Activated CD8-positive, alpha-beta memory T cell treated with anti-CD3 and anti-CD28 coated beads, Interleukin-2, amount 50 U/mL, for 24 hours (primary cell): ENCODE results near the gene SLC17A2.

Experiments
- DNase-seq: peaks from one replicate; pipeline ENCODE4 v3.0.0-alpha.2; 2020; ENCODE audit errors: extremely low read depth

SLC17A2 gene

DNA sequence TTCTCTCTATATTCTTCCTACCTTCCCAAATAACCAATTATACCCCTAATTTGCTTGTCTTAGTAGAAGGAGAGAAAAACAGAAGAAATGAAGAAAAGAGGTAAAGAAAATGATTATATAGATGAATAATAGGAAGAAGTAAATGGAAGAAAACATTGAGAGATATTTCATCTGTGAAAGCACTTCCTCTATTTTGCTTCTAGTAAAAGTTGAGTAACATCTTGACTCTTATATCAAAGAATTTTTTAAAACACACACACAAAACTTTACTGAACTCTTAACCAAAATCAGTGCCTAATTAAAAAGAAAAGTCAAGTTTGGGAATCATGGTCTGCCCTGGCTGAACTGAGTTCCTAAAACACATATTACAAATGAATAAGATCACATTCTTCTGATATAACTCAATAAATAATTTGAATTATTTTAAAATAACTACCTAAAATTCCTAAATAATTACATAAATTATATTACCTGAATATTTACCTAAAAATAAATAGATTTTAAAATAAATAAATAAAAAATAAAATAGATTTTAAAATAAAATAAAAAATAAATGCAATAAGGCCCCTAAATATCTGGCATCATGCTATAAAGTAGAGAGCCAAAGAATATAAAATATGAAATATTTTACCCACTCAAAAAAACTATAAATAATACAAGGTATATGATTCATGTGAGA is 8.8 kb downstream of the SLC17A2 start:
- DNase-seq = no peak

DNA sequence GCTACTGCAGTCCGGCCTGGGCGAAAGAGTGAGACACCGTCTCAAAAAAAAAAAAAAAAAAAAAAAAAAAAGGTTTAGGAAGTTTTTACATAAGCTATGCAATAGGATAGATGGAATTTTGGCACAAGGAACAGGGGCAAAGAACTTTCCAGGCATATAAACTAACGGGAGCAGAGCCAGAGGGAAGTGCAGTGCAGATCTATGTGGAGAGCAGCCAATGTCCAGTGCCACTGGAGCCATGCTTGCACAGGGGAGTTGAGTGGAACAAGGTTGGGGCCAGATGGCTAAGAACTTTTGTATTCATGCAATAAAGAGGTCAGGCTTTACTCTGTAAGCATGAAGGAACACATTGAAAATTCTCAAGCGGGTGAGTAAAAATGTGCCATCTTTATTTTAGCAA is 10.8 kb downstream of the SLC17A2 start:
- DNase-seq = no peak

DNA sequence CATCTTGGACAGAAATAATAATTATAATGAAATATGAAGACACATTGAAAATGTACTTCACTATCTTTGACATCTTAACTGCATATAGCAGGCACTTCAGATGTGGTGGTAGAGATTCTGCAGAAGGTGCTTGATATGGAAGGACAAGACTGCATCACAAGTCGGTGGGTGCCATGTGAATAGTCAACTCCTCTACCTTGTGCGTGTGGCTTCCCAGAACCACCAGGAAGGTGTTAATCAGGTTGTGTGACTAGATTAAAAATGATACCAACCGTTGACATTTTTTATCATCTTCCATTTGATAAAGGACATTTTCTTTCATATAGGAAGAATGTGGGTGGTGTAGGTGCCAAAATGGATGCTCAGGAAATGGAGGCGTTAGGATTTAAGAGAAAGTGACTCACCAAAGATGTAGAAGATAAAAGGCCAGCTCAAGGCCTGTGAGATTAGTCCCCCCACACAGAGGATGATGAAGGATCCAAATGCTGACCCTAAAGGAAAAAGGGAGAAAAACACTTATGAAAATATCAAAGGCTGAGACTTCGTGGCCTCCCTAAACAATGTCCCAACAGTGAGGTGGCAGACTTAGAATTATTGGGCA is 12.3 kb downstream of the SLC17A2 start:
- DNase-seq = no peak

DNA sequence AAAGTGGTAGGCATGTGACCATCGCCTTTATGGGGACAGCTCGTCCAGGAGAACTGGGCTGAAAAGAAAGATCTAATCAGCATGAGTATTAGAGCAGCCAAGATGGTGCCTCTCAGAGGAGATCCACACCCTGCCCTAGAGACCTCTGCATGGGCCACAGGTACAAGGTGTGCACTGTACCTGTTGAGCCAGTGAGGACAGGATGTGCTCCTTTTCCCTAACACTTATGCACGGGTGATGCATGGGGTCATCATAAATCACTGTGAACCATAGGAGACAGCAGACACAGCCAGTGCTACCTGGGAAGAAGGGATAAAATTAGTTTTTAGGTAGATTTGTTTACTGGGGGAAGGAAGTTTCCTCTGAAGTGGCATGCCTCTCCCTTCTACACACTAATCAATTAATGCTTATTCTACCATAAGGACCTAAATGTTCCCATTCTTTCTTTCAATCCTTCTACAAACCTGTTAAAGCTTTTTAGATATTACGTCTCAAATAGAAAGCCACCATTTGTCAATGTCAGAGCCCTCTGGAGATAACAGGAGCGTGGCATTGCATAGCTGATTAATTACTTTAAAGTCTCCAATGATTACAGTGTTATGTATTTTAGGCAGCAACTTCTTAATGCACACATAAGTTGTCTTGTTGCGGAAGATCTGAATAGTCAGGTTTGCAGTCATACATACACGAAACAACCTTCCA is 13.6 kb downstream of the SLC17A2 start:
- no peak for DNase-seq

DNA sequence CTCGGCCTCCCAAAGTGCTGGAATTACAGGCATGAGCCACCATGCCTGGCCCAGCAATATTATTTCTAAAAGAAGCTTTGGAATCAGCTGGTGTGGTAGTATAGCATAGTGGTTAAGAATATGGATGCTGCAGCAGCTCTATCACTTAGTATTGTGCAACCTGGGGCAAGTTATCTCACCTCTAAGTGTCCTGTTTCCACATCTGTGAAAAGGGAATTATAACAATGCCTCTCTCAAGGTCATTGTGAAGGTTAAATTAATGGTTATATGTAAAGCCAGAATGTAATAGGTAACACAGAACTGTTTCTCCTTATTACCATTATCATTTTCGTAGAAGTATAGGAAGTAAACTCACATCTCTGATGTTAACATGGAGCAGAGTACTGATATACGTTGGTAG is 14.2 kb downstream of the SLC17A2 start:
- no peak for DNase-seq

DNA sequence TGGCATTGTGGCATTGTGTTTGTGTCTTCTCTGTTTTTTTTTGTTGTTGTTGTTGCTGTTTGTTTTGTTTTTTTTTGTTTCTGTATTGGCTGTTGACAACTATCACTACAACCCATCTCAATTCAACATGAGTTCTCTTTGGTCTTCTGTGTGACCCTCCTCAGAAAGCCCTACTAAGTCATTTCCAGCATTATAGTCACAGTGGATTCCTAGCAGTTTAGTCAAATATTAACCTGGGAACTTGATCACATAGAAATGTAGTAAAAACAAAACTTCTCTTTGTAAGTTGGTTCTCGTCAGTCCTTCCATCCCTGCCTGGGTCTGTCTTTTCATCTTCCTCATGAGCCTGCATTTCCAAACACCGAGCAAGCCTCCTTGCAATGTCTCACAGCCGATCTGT is 16.8 kb downstream of the SLC17A2 start:
- no peak for DNase-seq

DNA sequence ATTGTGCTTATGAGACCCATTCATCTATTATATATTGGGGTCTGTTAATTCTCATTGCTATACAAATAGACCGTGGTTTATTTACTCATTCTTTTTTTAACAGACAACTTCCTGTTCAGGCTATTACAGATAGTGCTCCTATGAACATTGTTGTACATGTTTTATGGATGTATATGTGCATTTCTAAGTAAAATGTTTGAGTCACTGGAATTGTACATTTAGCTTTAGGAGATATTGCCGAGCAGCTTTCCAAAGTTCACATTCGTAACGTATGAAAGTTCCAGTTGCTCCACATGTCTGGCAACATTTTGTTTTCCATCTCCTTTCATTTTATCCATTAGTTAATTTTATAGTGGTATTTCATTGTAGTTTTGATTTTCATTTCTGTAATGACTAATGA is 19.1 kb downstream of the SLC17A2 start:
- DNase-seq = no peak

DNA sequence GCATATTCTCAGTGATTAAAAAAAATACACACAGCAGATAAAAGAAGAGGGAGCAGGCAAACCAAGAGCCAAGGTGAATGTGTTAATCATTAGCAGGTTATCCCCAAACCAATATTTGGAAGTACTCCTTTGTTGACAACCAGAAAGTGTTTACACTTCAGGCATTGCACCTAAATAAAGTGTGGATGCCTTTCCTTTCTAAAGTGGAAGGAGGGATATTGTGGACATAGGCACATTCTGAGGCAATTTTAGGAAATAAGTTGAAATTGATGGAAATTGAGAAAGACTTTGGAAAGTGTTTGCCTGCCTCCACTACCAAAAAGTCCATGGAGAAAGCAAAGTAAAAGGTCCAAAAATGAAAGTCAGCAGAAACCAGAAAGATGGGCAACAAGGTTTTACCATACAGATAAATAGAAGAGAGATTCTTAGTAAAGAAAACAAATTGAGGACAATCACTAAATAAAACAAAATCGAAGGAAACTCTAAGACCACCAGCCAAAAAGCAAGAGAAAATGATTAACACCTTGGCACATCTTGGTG is 22.9 kb downstream of the SLC17A2 start:
- DNase-seq = no peak

DNA sequence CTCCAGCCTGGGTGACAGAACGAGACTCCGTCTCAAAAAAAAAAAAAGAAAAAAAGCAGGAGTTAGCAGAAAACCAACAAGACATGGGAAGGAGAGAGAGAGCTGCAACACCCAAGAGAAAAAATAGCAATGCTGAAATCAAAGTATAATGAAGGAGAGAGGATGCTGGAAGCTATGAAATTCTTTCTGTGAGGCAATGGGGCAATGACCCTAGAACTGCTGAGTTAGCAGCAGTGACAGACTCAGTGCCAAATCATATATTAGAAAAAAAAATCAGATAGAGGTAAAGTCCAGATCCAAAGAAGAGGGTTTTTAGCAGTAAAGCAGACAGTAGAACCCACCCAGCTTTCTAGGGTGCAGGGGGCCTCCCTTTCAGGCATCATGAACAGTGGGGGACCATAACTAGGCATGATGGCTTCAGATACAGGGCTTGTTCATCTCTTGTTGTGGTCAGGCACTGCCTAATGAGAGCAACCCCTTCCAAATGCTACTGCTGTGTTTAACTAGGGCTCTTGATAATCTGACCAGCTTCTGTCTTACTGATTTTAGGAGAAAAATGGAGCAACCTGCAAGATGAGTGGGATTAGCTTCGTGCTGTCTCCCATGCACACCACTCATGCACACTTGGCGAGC is 26.9 kb downstream of the SLC17A2 start:
- no peak for DNase-seq

DNA sequence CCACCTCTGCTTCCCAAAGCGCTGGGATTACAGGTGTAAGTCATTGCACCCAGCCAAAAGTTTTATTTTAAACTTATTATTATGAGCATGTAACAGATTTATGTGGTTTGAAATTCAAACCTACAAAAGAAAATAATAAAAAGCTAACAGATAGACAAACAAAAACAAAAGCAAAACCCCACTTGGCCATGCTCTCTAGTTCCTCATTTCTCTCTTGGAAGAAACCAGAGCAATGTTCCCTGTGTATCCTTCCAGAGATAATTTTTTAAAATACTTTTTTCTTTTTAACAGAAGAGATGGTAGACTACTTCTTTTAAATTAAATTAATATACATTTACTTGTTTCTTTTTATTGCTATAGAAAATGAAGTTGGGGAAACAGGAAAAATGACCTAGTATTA is 28.4 kb downstream of the SLC17A2 start:
- DNase-seq = no peak

DNA sequence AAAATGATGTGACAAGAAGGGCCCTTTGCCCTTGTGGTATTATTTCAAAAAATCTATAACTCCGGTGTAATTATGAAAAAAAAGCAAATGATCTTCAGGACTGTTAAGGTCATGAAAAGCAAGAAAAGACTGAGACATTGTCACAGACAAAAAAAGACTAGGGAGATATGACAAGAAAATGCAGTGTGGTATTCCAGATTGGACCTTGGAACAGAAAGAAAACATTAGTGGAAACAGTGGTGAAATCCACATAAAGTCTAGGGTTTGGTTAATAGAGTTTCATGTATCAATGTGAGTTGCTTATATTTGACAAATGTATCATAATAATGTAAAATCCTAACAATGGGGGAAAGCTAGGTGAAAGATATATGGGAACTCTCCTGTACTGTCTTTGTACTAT is 29.6 kb downstream of the SLC17A2 start:
- no peak for DNase-seq

DNA sequence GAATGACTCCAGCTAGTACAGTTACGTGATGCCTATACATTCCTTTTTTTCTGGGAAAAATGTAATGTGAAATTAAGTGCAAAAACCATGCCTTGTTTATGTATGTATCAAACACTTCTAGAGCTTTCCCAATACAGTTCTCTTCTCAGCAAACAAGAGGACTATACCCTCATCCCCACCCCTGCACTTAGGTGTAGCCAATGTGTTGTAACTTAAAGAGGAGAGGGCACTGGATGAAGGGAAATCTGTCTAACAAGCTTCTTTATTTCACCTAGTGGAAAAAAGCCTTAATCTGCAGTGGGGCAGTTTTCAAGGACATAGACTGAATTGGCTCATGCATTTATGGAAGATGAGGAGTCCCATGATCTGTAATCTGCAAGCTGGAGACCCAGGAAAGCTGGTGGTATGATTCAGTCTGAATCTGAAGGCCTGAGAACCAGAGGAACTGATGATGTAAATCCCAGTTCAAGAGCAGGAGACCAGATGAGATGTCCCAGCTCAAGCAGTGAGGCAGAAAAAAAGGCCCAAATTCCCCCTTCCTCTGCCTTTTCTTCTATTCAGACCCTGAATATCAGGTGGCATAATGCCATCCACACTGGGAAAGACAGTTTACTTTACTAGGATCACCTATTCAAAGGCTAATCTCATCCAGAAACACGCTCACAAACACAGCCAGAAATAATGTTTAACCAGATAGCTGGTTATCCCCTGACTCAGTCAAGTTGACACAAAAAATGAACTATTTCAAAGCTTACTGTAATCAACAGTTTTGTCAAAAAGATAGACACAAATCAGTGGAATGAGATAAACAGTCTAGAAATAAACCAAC is 30.7 kb downstream of the SLC17A2 start:
- no peak for DNase-seq

DNA sequence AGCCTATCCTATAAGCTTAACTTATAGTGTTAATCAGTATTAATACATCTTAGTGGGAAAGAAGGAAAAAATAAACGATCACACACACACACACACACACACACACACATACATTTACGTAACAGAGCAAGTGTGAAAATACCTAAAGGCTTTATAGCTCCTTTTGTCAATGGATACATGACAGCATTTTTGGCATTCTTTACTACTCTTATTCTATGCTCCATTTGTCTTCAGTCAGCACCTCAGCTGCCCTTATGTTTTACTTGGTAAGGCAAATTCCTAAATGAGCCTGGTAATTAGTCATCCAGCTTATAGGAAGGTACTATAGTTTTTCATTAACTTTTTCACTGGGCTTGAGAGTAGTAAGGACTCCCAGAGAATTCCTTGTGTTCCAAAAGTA is 31.4 kb downstream of the SLC17A2 start:
- DNase-seq = no peak

DNA sequence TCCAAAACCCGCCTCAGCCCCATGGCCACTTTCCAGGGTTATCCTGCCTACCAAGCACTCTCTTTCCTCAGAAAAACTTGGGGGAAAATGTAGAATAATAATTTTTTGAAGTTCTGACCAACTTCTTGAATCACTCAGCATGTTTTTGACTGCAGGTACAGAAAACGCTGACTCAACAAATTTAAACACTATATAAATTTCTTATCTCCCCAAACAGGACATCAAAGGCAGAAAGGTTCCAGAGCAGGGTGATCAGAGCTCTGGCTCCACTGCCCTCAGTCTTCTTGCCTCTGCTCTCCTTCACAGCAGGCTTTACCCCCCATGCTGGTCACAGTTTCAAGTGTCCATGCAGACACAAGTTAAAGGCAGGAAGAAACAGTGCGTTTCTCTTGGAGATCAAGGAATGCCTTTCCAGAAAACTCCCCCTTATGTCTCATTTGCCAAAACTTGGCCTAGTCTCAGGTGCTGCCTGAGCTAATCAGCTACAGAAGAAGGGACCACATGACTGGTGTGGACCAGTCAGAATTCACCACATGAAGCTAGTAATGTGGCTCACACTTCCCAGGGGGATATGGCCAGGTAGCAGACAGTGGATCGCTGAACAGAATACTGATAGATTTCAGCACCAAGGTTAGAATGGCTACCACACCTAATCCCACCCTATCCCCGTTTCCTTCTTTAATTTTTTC is 32.1 kb downstream of the SLC17A2 start:
- no peak for DNase-seq

DNA sequence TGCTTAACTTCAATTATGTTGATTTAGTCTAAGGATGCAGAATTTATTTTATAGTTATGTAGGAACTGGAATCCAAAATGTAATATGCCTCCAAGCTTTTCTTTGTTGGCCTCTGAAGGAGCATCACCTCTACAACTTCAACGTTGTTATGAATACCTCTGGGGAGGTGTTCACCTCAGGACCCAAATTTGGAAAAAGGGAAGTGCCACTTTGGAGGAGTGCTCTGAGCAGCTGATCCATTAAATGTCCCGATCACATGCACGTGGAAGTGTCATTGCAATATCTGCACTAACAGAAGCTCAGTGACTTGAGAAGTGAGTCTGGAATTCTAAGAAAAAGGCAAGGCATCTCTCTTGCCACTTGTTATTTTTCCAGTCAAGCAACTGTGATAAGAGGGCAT is 34.2 kb downstream of the SLC17A2 start:
- no peak for DNase-seq

DNA sequence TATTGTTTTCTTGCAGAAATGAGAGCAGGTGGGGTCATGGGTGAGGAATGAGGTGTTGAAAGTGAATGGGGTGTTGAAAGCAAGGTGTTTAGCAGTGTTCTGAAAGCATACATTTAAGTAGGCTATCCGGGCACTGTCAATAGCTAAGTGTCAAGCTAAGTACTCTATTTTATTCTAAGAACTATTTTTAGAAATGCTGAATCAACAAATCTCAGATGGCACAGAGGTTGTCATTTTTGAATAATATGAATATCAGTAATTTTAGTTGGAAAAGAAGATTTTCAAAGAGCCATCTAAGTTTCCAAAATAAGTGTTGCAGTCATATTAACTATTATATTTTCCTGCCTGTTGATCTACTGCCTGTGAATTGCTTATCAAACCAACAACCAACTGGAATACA is 34.7 kb downstream of the SLC17A2 start:
- DNase-seq = no peak

DNA sequence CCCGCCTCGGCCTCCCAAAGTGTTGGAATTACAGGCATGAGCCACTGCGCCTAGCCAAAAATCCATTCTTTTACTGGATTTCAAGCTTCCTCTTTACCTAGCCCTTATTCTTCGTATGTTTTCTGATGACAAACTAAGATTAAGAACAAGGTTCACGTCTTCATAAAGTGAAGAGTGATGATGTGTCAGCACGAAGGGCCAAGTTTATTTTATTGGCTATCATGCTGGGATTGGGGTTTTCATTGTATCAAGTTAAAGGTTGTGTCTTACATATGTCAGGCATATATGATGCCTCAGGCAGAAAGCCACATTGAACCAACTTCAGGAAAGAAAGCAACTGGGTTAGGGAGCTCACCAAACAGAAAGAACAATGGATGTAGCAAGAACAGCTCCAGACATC is 36.7 kb downstream of the SLC17A2 start:
- DNase-seq = no peak

DNA sequence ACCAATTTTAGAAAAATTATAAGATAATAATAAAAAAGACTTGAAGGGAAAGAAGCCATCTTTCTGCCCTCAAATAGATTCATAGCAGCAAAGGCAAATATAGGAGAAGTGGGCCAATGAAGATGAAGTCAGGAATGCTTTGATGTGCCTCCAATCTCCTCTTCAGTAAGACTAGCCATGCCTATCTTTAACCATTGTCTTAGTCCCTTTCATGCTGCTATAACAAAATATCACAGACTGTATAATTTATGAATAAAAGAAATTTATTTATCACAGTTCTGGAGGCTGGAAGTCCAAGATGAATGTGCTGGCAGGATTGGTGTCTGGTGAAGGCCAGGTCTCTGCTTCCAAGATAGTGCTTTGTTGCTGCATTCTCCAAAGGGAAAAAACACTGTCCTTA is 37.6 kb downstream of the SLC17A2 start:
- no peak for DNase-seq

DNA sequence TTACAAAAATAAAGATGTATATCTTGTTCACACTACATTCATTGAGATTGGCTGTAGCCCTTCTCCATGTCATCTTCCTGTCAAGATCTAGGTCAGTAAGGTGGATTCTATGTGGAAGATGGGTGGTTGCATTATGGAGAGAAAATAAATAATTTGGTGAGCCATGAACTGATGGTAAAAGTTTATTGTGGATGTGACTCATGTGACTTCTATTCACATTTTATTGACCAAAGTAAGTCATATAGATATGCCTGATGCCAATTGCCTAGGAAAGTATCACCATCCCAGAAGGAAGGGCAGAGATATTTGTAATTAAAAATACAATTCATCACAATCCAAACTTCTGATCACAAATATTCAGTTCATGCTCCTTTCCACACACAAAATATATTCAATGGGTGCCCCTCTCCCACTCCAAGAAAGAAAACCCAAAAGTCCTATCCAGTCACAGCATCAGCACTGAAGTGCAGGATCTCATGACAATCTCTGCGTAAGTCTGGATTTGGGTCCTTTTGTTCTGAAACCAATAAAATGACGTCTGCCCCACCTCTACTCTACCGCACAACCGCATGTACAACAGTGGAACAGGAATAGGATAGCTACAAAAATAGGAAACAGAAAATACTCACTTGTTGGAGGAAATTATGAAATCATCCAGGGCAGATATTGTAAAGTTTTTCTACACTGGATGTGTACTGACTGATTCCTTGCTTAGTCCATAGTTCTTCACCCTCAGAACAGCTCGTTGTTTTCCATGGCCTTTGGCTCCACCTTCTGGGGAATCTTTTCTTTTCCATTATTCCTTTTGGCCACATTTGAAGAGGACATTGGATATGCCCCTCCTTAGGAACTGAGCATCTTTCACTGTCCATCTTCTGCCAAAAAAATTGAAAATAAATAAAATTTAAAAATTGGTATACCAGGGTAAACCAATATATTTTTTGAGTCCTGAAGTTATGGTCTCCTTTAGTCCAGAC is 40.3 kb downstream of the SLC17A2 start:
- DNase-seq = no peak

DNA sequence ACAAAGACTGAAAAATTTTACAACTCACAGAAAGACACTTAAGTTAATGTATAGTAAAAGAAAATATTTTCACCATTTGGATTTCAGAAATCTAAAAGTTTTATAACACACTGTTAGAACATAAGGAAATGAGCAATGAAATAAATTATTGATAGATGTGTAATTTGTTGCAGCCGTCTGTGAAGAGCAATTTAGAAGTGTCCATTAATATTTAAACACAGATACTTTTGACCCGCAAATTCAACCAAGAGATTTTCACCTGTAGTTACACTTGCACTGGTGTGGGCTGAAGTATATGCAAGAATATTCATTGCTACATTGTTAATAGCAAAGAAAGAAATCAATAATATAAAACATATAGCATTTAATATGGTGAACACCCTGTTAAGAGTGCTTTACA is 41.9 kb downstream of the SLC17A2 start:
- no peak for DNase-seq
